ENCODE results near the gene NKAIN1. TPM values are rescaled to one million over a fixed set of nuclear protein-coding genes. Genes with fewer than 3 reads are reported as not detected.

NKAIN1 gene
- total RNA-seq, 4 donors from 2014 or later: 0.09 to 0.30 (median 0.12) TPM; not detected in 1

- Histone ChIP-seq H3K27me3 (no peaks in the 10 kb centered on the region), H3K4me1 (peaks cover 0 to 4% (median 0%) of the 10 kb centered on the region in 3 donors), H3K27ac (no peak overlapping the region), H3K4me3 (no peak overlapping the region), H3K36me3 (peaks cover 8 to 80% (median 24%) of the 10 kb centered on the region in 3 donors), H3K9me3 (no peaks in the 10 kb centered on the region)
- TF ChIP-seq POLR2A (IDR thresholded peaks at IDR 0.05) (no peak), CTCF (IDR thresholded peaks at IDR 0.05) (no peak)
- 73 to 81% methylated on average over 3 of the region's 3 CpGs for WGBS, 2 donors
- DNase-seq: no peak
- intact Hi-C loops (cut with DNase I): no loop called here
These were observed 20.1 kb upstream of the NKAIN1 start for GRCh38 chr1:31259746-31260145.

GRCh38 chr1:31258581-31258980 lies 18.9 kb upstream of the NKAIN1 start:
- Histone ChIP-seq H3K36me3 (peaks cover 8 to 68% (median 23%) of the 10 kb centered on the region in 3 donors), H3K4me1 (no peaks in the 10 kb centered on the region), H3K9me3 (no peaks in the 10 kb centered on the region), H3K27me3 (no peaks in the 10 kb centered on the region), H3K27ac (no peak overlapping the region), H3K4me3 (no peak overlapping the region)
- DNase-seq: no peak
- TF ChIP-seq CTCF (IDR thresholded peaks at IDR 0.05): no peak
- no peak for TF ChIP-seq POLR2A (IDR thresholded peaks at IDR 0.05)
- 71 to 75% methylated on average over 1 of the region's 1 CpG for WGBS, 2 donors
- intact Hi-C loops (cut with DNase I): no loop called here

DNA sequence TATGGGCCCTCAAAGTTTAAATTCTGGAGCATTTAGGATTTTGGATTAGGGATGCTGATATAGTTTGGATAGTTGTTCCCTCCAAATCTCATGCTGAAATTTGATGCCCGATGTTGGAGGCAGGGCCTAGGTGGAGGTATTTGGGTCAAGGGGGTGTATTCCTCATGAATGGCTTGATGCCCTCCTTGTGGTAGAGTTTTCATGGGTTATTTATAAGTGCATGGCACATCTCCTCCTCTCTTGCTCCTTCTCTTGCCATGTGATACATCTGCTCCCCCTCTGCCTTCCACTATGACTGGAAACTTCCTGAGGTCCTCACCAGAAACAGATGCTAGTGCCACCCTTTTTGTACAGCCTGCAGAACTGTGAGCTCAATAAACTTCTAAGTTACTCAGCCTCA lies 17.5 kb upstream of the NKAIN1 start:
- no peak overlapping the region for H3K4me3 ChIP-seq
- H3K36me3 ChIP-seq: peaks cover 8 to 56% (median 18%) of the 10 kb centered on the region in 3 donors
- H3K4me1 ChIP-seq: no peaks in the 10 kb centered on the region
- no peaks in the 10 kb centered on the region for H3K27me3 ChIP-seq
- no peaks in the 10 kb centered on the region for H3K9me3 ChIP-seq
- DNase-seq: no peak
- TF ChIP-seq POLR2A (IDR thresholded peaks at IDR 0.05) (no peak), CTCF (IDR thresholded peaks at IDR 0.05) (no peak)
- H3K27ac ChIP-seq: no peak overlapping the region
- 86 to 100% methylated on average over 1 of the region's 1 CpG for WGBS, 2 donors
- intact Hi-C loops (cut with DNase I): no loop called here

DNA sequence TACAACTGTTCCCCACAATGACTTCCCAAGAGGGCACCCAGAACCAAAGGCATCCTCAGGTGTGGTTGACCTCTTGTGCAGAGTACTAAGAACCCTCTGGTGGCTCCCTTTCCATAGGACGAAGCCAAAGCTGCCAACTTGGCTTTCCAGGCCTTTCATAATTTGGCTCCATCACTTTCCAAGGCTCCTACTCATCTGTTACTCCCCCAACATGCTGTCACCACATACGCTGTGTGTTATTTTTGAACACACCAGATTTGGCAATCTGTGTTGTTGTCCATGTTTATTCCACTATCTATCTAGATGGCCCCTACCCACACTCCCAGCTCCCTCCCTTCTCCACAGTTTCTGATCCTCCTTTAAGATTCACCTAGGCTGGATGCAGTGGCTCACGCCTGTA lies 10.2 kb upstream of the NKAIN1 start:
- WGBS, 2 donors: 86 to 87% methylated on average over 3 of the region's 3 CpGs

DNA sequence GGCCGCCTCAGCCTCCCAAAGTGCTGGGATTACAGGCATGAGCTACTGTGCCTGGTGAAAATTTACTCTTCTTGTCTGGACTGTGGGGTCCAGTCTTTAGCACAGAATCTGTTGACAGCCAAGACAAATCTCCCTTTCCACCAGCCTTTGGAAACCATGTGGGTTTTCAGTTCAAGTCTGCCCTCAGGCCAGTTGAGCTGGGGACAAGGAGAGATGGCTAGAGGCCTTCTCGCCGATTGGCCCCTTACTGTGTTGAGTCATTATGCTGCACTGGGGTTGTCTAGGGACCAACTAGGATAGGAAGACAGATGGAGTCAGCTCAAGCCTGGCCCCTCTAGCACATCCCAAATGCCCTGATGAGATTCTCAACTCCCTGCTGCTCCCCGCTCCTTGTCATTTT lies 8.6 kb upstream of the NKAIN1 start:
- intact Hi-C loops (cut with DNase I): no loop called here
- no peak for DNase-seq
- no peaks in the 10 kb centered on the region for H3K36me3 ChIP-seq
- no peaks in the 10 kb centered on the region for H3K27me3 ChIP-seq
- TF ChIP-seq POLR2A (IDR thresholded peaks at IDR 0.05) (no peak), CTCF (IDR thresholded peaks at IDR 0.05) (no peak)
- no peaks in the 10 kb centered on the region for H3K4me1 ChIP-seq
- WGBS, 2 donors: 83 to 100% methylated on average over 2 to 3 of the region's 4 CpGs
- H3K4me3 ChIP-seq: no peak overlapping the region
- H3K27ac ChIP-seq: no peak overlapping the region
- no peaks in the 10 kb centered on the region for H3K9me3 ChIP-seq

More for the DNA sequence above, 10.2 kb upstream of the NKAIN1 start:
- TF ChIP-seq CTCF (IDR thresholded peaks at IDR 0.05): no peak
- TF ChIP-seq POLR2A (IDR thresholded peaks at IDR 0.05): no peak
- intact Hi-C loops (cut with DNase I): no loop called here
- Histone ChIP-seq H3K36me3 (no peaks in the 10 kb centered on the region), H3K27ac (no peak overlapping the region), H3K4me1 (no peaks in the 10 kb centered on the region), H3K27me3 (no peaks in the 10 kb centered on the region), H3K4me3 (no peak overlapping the region), H3K9me3 (no peaks in the 10 kb centered on the region)
- no peak for DNase-seq

Data from esophagus squamous epithelium (tissue), 5 donors.